K562 (cell line): Measurements from ENCODE around the gene CCDC178. TPM values are rescaled to one million over a fixed set of nuclear protein-coding genes. Genes with fewer than 3 reads are reported as not detected.

Source experiments
- CBX3 ChIP-seq, 2 experiments: IDR thresholded peaks; 1 replicate in 1 of 2; 2 replicates in 1 of 2; pipeline ENCODE4 v1.6.1; 2012; ENCODE audit warnings: inconsistent platforms in 2 of 2, low read length in 2 of 2, borderline replicate concordance in 1 of 2, control low read depth in 1 of 2
- EP400 ChIP-seq: fragments of 450-650 bp; IDR thresholded peaks from 2 replicates; pipeline ENCODE4 v1.6.1; 2017; ENCODE audit warnings: antibody characterized with exemption, mild to moderate bottlenecking, moderate library complexity
- FOS ChIP-seq: IDR thresholded peaks from 3 replicates; pipeline ENCODE4 v1.6.1; 2011; ENCODE audit not compliant: insufficient read length; ENCODE audit errors: extremely low read depth
- ILF3 ChIP-seq: fragments of 450-650 bp; IDR thresholded peaks from 2 replicates; pipeline ENCODE4 v1.6.1; 2018; ENCODE audit warnings: antibody characterized with exemption, mild to moderate bottlenecking, moderate library complexity, borderline replicate concordance
- MAFG ChIP-seq: fragments of 450-650 bp; conservative IDR thresholded peaks from 2 replicates; pipeline ENCODE4 v1.6.1; 2016; ENCODE audit warnings: missing genetic modification characterization, missing compliant biosample characterization
- MXI1 ChIP-seq: IDR thresholded peaks from 2 replicates; pipeline ENCODE4 v1.6.1; 2011; ENCODE audit warnings: low read depth, mild to moderate bottlenecking, improper control_type of control experiment, low read length
- SMARCA5 ChIP-seq: fragments of 450-650 bp; IDR thresholded peaks from 2 replicates; pipeline ENCODE4 v1.6.1; 2016
- TFAM ChIP-seq: fragments of 250-450 bp; sonication (Bioruptor Pico); conservative IDR thresholded peaks from 2 replicates; pipeline ENCODE4 v1.5.0; 2021; ENCODE audit warnings: mild to moderate bottlenecking, moderate library complexity
- ZNF146 ChIP-seq: IDR thresholded peaks from one replicate; pipeline ENCODE4 v1.6.1; 2018; ENCODE audit warnings: missing compliant biosample characterization; ENCODE audit not compliant: unreplicated experiment
- ZNF324 ChIP-seq: fragments of 250-450 bp; sonication (Bioruptor Pico); IDR thresholded peaks from 2 replicates; pipeline ENCODE4 v1.4.0; 2020; ENCODE audit warnings: mild to moderate bottlenecking
- ZNF609 ChIP-seq: sonication (generic); formaldehyde crosslinking; IDR thresholded peaks from 2 replicates; pipeline ENCODE4 v1.8.1; 2023; ENCODE audit warnings: missing genetic modification reagents, mild to moderate bottlenecking, borderline replicate concordance
- polyA plus RNA-seq, 8 experiments: library from polyadenylated mRNA; depleted of rRNA in 4 of 8; stranded (reverse) in 5 of 8; unstranded in 3 of 8; fragments of >200 nt; fragmentation: Nextera tagmentation in 2 of 8; fragmentation: Illumina TruSeq in 1 of 8; extraction: Ambion mirVana in 2 of 8; extraction: Trizol in 1 of 8; gene quantifications; 2 replicates each; pipeline versions ENCODE4 v1.2.1 to v1.2.3, GENCODE V29; 2011 to 2014; ENCODE audit warnings: inconsistent platforms in 1 of 8, missing spikeins in 1 of 8
- total RNA-seq, 7 experiments: library from RNA; depleted of rRNA in 6 of 7; stranded (reverse); fragments of >200 nt in 6 of 7; fragmentation: Illumina TruSeq in 2 of 7; extraction: Trizol in 2 of 7; gene quantifications; 2 replicates each; pipeline versions ENCODE4 v1.2.1 to v1.2.3, GENCODE V29; 2011 to 2021; ENCODE audit warnings: low replicate concordance in 1 of 7
- TF ChIP-seq, protein P1 (sequence below): fragments of 450-650 bp; IDR thresholded peaks from 2 replicates; pipeline ENCODE4 v1.6.1; 2016; ENCODE audit warnings: missing biosample characterization, missing genetic modification characterization
- TF ChIP-seq, protein P2 (sequence below): fragments of 250-450 bp; sonication (Bioruptor Pico); IDR thresholded peaks from 2 replicates; pipeline ENCODE4 v1.4.0; 2020; ENCODE audit warnings: mild to moderate bottlenecking, moderate library complexity
- TF ChIP-seq, protein P3 (sequence below): fragments of 250-450 bp; sonication (Bioruptor Pico); IDR thresholded peaks from 2 replicates; pipeline ENCODE4 v1.4.0; 2020; ENCODE audit warnings: mild to moderate bottlenecking, moderate library complexity, borderline replicate concordance

Gene CCDC178
- total and polyA plus RNA-seq, 9 of the 15 experiments (the other 6 are each of a cell fraction or from before 2014, with no cell fraction given): 0.12 to 0.47 (median 0.15) TPM; not detected in 6

GRCh38 chr18:32961538-32961937 lies 479.0 kb downstream of the CCDC178 start (continued):
- TF ChIP-seq, protein P1, sequence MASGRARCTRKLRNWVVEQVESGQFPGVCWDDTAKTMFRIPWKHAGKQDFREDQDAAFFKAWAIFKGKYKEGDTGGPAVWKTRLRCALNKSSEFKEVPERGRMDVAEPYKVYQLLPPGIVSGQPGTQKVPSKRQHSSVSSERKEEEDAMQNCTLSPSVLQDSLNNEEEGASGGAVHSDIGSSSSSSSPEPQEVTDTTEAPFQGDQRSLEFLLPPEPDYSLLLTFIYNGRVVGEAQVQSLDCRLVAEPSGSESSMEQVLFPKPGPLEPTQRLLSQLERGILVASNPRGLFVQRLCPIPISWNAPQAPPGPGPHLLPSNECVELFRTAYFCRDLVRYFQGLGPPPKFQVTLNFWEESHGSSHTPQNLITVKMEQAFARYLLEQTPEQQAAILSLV (tag): no peak
- TF ChIP-seq, protein P2, sequence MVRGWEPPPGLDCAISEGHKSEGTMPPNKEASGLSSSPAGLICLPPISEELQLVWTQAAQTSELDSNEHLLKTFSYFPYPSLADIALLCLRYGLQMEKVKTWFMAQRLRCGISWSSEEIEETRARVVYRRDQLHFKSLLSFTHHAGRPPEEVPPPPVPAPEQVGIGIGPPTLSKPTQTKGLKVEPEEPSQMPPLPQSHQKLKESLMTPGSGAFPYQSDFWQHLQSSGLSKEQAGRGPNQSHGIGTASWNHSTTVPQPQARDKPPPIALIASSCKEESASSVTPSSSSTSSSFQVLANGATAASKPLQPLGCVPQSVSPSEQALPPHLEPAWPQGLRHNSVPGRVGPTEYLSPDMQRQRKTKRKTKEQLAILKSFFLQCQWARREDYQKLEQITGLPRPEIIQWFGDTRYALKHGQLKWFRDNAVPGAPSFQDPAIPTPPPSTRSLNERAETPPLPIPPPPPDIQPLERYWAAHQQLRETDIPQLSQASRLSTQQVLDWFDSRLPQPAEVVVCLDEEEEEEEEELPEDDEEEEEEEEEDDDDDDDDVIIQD (CRISPR knock-in tag): no peak
- no peak for TF ChIP-seq EP400
- TF ChIP-seq TFAM: no peak
- TF ChIP-seq CBX3 (IDR thresholded peaks at IDR 0.05; ENCODE audit: borderline replicate concordance in 1 of 2, low read length in 2 of 2): no peak
- no peak for TF ChIP-seq ILF3
- TF ChIP-seq MXI1: no peak
- TF ChIP-seq, protein P3, sequence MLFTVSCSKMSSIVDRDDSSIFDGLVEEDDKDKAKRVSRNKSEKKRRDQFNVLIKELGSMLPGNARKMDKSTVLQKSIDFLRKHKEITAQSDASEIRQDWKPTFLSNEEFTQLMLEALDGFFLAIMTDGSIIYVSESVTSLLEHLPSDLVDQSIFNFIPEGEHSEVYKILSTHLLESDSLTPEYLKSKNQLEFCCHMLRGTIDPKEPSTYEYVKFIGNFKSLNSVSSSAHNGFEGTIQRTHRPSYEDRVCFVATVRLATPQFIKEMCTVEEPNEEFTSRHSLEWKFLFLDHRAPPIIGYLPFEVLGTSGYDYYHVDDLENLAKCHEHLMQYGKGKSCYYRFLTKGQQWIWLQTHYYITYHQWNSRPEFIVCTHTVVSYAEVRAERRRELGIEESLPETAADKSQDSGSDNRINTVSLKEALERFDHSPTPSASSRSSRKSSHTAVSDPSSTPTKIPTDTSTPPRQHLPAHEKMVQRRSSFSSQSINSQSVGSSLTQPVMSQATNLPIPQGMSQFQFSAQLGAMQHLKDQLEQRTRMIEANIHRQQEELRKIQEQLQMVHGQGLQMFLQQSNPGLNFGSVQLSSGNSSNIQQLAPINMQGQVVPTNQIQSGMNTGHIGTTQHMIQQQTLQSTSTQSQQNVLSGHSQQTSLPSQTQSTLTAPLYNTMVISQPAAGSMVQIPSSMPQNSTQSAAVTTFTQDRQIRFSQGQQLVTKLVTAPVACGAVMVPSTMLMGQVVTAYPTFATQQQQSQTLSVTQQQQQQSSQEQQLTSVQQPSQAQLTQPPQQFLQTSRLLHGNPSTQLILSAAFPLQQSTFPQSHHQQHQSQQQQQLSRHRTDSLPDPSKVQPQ (CRISPR knock-in tag): no peak
- TF ChIP-seq FOS: no peak
- TF ChIP-seq MAFG: no peak
- TF ChIP-seq SMARCA5: no peak
- no peak for TF ChIP-seq ZNF146 (CRISPR knock-in tag)
- TF ChIP-seq ZNF609 (CRISPR knock-in tag): no peak
- TF ChIP-seq ZNF324 (CRISPR knock-in tag): no peak
